A549 (cell line): Measurements from ENCODE around the gene DDI2. TPM values are rescaled to one million over a fixed set of nuclear protein-coding genes. Genes with fewer than 3 reads are reported as not detected.

Experiments used
- ATAC-seq, 2 experiments: fragments of 200-7000 bp in 1 of 2; fragments of >200 bp in 1 of 2; cut with Nextera tagmentation in 1 of 2; cut with Tn5 transposase in 1 of 2; 3 replicates each; pipeline versions ENCODE4 v1.8.0 to v1.9.1; 2018 to 2020; ENCODE audit warnings: mild to moderate bottlenecking in 1 of 2, moderate library complexity in 1 of 2
- CTCF ChIA-PET: fragments of 300-600 bp; sonication (Branson Sonifier 250); formaldehyde crosslinking; extraction: SDS; loops from one replicate; lab custom pipeline; 2021; ENCODE audit warnings: antibody characterized with exemption, inconsistent platforms; lab: Yijun Ruan, JAX
- POLR2A ChIA-PET: fragments of 350-600 bp; formaldehyde crosslinking; extraction: SDS; loops from one replicate; lab custom pipeline; 2021; ENCODE audit warnings: antibody characterized with exemption, inconsistent platforms; lab: Yijun Ruan, JAX
- DNase-seq, 2 experiments: peaks; one replicate each; pipeline versions ENCODE4 v3.0.0 to v3.0.0-alpha.2; 2011 to 2016; ENCODE audit warnings: low read depth in 1 of 2, low spot score in 1 of 2
- FAIRE-seq: peaks from 2 replicates; lab custom pipeline; 2011; peaks lifted over from hg19 to GRCh38; lab: Jason Lieb, UNC
- H3K27ac ChIP-seq, 2 experiments: fragments of >200 bp; sonication (Bioruptor Twin); formaldehyde crosslinking; 3 replicates each; pipeline ENCODE4 v1.5.1; 2016 to 2017
- H3K4me1 ChIP-seq: fragments of >200 bp; sonication (Bioruptor Twin); formaldehyde crosslinking; 3 replicates; pipeline ENCODE4 v1.6.1; 2016
- H3K4me2 ChIP-seq: fragments of >200 bp; sonication (Bioruptor Twin); formaldehyde crosslinking; 3 replicates; pipeline ENCODE4 v1.6.1; 2016
- H3K4me3 ChIP-seq: fragments of >200 bp; sonication (Bioruptor Twin); formaldehyde crosslinking; 3 replicates; pipeline ENCODE4 v1.5.1; 2016
- H3K9me3 ChIP-seq: fragments of >200 bp; sonication (Bioruptor Twin); formaldehyde crosslinking; 3 replicates; pipeline ENCODE4 v1.6.1; 2016
- CBX8 ChIP-seq: fragments of 200-600 bp; sonication (generic); IDR thresholded peaks from 2 replicates; pipeline ENCODE4 v1.6.1; 2016
- CEBPB ChIP-seq, 2 experiments: fragments of >200 bp in 1 of 2; sonication (Bioruptor Twin) in 1 of 2; formaldehyde crosslinking in 1 of 2; IDR thresholded peaks; 2 replicates each; pipeline ENCODE4 v1.6.1; 2012 to 2016
- EHMT2 ChIP-seq: fragments of 200-600 bp; sonication (generic); IDR thresholded peaks from 2 replicates; pipeline ENCODE4 v1.6.1; 2016; ENCODE audit warnings: antibody characterized with exemption, low read depth, mild to moderate bottlenecking, moderate library complexity
- FOXS1 ChIP-seq: fragments of 250-450 bp; sonication (Bioruptor Pico); IDR thresholded peaks from 2 replicates; pipeline ENCODE4 v1.5.0; 2020; ENCODE audit warnings: mild to moderate bottlenecking, moderate library complexity
- GATA3 ChIP-seq: IDR thresholded peaks from 2 replicates; pipeline ENCODE4 v1.6.1; 2012; ENCODE audit warnings: borderline replicate concordance
- HDAC2 ChIP-seq: fragments of 200-600 bp; sonication (generic); IDR thresholded peaks from 2 replicates; pipeline ENCODE4 v1.6.1; 2016
- HEYL ChIP-seq: fragments of 250-450 bp; sonication (Bioruptor Pico); IDR thresholded peaks from 2 replicates; pipeline ENCODE4 v1.8.0; 2021; ENCODE audit warnings: mild to moderate bottlenecking, moderate library complexity
- HOXA7 ChIP-seq: fragments of 250-450 bp; sonication (Bioruptor Pico); IDR thresholded peaks from 2 replicates; pipeline ENCODE4 v1.5.0; 2020; ENCODE audit warnings: mild to moderate bottlenecking, moderate library complexity
- HOXB5 ChIP-seq: fragments of 250-450 bp; sonication (Bioruptor Pico); IDR thresholded peaks from 2 replicates; pipeline ENCODE4 v1.5.0; 2020; ENCODE audit warnings: mild to moderate bottlenecking, moderate library complexity
- JUN ChIP-seq, 2 experiments: fragments of >200 bp; sonication (Bioruptor Twin); formaldehyde crosslinking; IDR thresholded peaks; 2 replicates in 1 of 2; 3 replicates in 1 of 2; pipeline ENCODE4 v1.6.1; 2016 to 2017
- JUNB ChIP-seq: fragments of >200 bp; sonication (Bioruptor Twin); formaldehyde crosslinking; IDR thresholded peaks from 2 replicates; pipeline ENCODE4 v1.6.1; 2016
- MYC ChIP-seq: IDR thresholded peaks from 2 replicates; pipeline ENCODE4 v1.6.1; 2012; ENCODE audit warnings: mild to moderate bottlenecking, inconsistent platforms, low read length, improper control_type of control experiment, borderline replicate concordance
- NFE2L2 ChIP-seq: fragments of 150-350 bp; conservative IDR thresholded peaks from 2 replicates; pipeline ENCODE4 v1.6.1; 2014; ENCODE audit warnings: low read length
- NPAS2 ChIP-seq: fragments of 250-450 bp; sonication (Bioruptor Pico); IDR thresholded peaks from 2 replicates; pipeline ENCODE4 v1.8.0; 2022; ENCODE audit warnings: mild to moderate bottlenecking, moderate library complexity, borderline replicate concordance
- NR3C1 ChIP-seq: fragments of >200 bp; sonication (Bioruptor Twin); formaldehyde crosslinking; IDR thresholded peaks from 3 replicates; pipeline ENCODE4 v1.6.1; 2017
- POLR2A ChIP-seq: IDR thresholded peaks from 2 replicates; pipeline ENCODE4 v1.6.1; 2012; ENCODE audit warnings: mild to moderate bottlenecking, low read length
- POLR2AphosphoS2 ChIP-seq: conservative IDR thresholded peaks from 2 replicates; pipeline ENCODE4 v1.6.1; 2012; ENCODE audit warnings: low read length, improper control_type of control experiment, inconsistent platforms
- ZSCAN20 ChIP-seq: fragments of 250-450 bp; sonication (Bioruptor Pico); IDR thresholded peaks from 2 replicates; pipeline ENCODE4 v1.8.0; 2022; ENCODE audit warnings: mild to moderate bottlenecking, moderate library complexity
- WGBS: methylation state at CpG from one replicate; pipeline ENCODE4 v1.1.6; 2017; ENCODE audit errors: missing lambda C conversion rate; 5-methylcytosine and 5-hydroxymethylcytosine counted together
- polyA plus RNA-seq, 4 experiments: library from polyadenylated mRNA; depleted of rRNA in 3 of 4; stranded (reverse); fragments of >200 nt; fragmentation: RNase III in 1 of 4; extraction: RNeasy Plus Mini Kit Qiagen cat#74134 plus additional on column Dnase treatment in 1 of 4; gene quantifications; 2 replicates in 3 of 4; 3 replicates in 1 of 4; pipeline ENCODE4 v1.2.3, GENCODE V29; 2011 to 2017
- TF ChIP-seq, protein P1 (sequence below): fragments of >200 bp; sonication (Bioruptor Twin); formaldehyde crosslinking; IDR thresholded peaks from 3 replicates; pipeline ENCODE4 v1.5.1; 2016
- TF ChIP-seq, protein P2 (sequence below): fragments of 250-450 bp; sonication (Bioruptor Pico); IDR thresholded peaks from 2 replicates; pipeline ENCODE4 v1.5.0; 2020; ENCODE audit warnings: low read depth, mild to moderate bottlenecking, moderate library complexity
- TF ChIP-seq, protein P3 (sequence below): IDR thresholded peaks from 2 replicates; pipeline ENCODE4 v1.6.1; 2012
- TF ChIP-seq, protein P4 (sequence below): fragments of >200 bp; sonication (Bioruptor Twin); formaldehyde crosslinking; IDR thresholded peaks from 2 replicates; pipeline ENCODE4 v1.6.1; 2016

Gene DDI2
- polyA plus RNA-seq, 2 of the 4 experiments (the other 2 are of a cell fraction) = 6.3 to 8.6 TPM

DNA sequence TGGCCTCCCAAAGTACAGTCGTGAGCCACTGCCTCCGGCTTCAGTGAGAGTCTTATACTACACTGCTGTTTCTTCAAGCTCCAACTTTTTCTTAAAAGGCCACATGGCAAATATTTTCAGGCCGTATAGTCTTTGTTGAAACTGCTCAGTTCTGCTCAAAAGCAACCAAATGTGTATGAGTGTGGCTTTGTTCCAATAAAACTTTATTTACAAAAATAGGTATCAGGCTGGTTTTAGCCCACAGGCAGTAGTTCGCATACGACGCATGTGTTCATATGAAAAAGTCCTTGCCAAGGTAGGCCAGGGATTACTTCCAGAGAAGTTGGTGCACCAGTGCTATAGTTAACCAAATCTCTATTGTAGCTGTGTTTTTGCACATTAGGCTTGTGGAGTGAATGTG lies 73.1 kb downstream of the DDI2 start:
- DNase-seq (no peak), ATAC-seq (no peak), FAIRE-seq (no peak)
- Histone ChIP-seq H3K4me3 (no peak overlapping the region), H3K9me3 (no peaks in the 10 kb centered on the region), H3K27ac (no peak overlapping the region), H3K4me2 (no peak overlapping the region), H3K4me1 (peaks cover 7% of the 10 kb centered on the region; the same call in 2 of the 3 replicates)
- TF ChIP-seq JUN (IDR thresholded peaks at IDR 0.05) (no peak), POLR2AphosphoS2 (no peak), GATA3 (no peak), ZSCAN20 (CRISPR knock-in tag) (no peak), EHMT2 (no peak)
- 97% methylated on average over 6 of the region's 6 CpGs for WGBS
- ChIA-PET CTCF (interaction anchor here (0.6 kb wide), 1 partner anchor 36 kb away, joined by 3 read pairs; no protein-coding TSS in a partner anchor), POLR2A (no interaction called here)

DNA sequence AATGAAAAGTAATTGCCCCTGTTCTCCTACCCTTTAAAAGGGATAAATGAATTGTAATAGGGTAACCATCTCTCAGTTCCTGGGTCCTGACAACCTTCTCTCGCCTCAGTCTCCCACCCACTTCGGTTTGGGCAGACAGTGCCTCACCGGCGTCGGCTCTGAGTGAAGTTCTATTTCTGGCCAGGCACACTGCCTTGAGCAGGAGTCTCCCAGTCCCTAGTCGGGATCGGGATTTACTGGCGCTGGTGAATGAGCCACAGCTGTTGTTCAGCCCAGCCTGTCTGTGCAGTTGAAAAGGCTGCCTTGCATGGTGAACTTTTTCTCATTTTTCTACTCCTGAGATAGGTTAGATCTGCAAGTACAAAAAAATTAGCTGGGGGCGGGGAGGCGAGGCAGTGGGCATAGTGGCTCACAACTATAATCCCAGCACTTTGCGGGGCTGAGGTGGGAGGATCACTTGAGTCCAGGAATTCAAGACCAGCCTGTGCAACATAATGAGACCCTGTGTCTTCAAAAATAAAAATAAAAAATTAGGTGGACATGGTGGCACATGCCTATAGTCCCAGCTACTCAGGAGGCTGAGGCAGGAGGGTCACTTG lies 74.3 kb downstream of the DDI2 start:
- TF ChIP-seq HEYL = no peak
- no peak for TF ChIP-seq POLR2A
- no peak for TF ChIP-seq POLR2AphosphoS2
- TF ChIP-seq, protein P1, sequence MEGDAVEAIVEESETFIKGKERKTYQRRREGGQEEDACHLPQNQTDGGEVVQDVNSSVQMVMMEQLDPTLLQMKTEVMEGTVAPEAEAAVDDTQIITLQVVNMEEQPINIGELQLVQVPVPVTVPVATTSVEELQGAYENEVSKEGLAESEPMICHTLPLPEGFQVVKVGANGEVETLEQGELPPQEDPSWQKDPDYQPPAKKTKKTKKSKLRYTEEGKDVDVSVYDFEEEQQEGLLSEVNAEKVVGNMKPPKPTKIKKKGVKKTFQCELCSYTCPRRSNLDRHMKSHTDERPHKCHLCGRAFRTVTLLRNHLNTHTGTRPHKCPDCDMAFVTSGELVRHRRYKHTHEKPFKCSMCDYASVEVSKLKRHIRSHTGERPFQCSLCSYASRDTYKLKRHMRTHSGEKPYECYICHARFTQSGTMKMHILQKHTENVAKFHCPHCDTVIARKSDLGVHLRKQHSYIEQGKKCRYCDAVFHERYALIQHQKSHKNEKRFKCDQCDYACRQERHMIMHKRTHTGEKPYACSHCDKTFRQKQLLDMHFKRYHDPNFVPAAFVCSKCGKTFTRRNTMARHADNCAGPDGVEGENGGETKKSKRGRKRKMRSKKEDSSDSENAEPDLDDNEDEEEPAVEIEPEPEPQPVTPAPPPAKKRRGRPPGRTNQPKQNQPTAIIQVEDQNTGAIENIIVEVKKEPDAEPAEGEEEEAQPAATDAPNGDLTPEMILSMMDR = no peak
- no peak for TF ChIP-seq CEBPB (IDR thresholded peaks at IDR 0.05)
- no peak for TF ChIP-seq NFE2L2
- TF ChIP-seq, protein P2, sequence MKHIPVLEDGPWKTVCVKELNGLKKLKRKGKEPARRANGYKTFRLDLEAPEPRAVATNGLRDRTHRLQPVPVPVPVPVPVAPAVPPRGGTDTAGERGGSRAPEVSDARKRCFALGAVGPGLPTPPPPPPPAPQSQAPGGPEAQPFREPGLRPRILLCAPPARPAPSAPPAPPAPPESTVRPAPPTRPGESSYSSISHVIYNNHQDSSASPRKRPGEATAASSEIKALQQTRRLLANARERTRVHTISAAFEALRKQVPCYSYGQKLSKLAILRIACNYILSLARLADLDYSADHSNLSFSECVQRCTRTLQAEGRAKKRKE = no peak
- no peak for TF ChIP-seq HDAC2
- TF ChIP-seq FOXS1 = no peak
- TF ChIP-seq GATA3 = no peak
- TF ChIP-seq, protein P3, sequence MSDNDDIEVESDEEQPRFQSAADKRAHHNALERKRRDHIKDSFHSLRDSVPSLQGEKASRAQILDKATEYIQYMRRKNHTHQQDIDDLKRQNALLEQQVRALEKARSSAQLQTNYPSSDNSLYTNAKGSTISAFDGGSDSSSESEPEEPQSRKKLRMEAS = no peak
- no peak for TF ChIP-seq JUN (IDR thresholded peaks at IDR 0.05)
- no peak for TF ChIP-seq CBX8
- no peak for TF ChIP-seq JUNB
- TF ChIP-seq NR3C1 = no peak
- TF ChIP-seq ZSCAN20 (CRISPR knock-in tag) = no peak
- TF ChIP-seq HOXA7 = no peak
- no peak for TF ChIP-seq NPAS2 (CRISPR knock-in tag)
- no peak for TF ChIP-seq MYC
- TF ChIP-seq, all 56 proteins: peak for 0
- WGBS = 91% methylated on average over 8 of the region's 11 CpGs
- H3K9me3 ChIP-seq = no peaks in the 10 kb centered on the region
- FAIRE-seq (no peak), ATAC-seq (no peak), DNase-seq (no peak)
- no peak overlapping the region for H3K4me2 ChIP-seq
- H3K4me1 ChIP-seq = no peaks in the 10 kb centered on the region
- ChIA-PET CTCF (interaction anchor here (0.7 to 1.4 kb wide), 5 partner anchors 14 to 50 kb away, joined by 3 read pairs; no protein-coding TSS in a partner anchor), POLR2A (no interaction called here)
- no peak overlapping the region for H3K27ac ChIP-seq
- H3K4me3 ChIP-seq = no peak overlapping the region

DNA sequence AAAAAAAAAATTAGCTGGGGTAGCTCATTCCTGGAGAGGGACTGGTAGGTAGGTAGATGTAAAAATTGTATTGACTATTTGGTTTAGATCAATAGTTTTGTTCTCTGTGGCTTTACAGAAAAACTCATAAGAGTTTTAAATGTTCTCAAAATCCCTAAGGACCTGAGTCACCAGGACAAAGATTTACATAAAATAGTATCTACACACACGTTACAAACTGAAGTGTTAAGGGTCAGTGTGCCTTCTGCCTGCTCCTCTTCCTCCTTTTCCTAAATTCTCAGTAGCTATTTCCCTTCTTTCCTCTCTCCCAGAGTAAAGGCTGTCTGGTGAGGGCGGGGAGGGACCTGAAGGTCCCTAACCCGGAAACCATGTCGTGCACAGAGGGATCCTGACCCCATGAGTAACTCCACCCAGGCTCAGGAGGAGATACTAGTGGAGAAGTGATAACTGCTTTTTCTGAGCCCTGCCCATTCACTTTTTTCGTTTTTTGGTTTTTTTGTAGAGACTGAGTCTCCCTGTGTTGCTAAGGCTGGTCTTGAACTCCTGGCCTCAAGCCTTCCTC lies 74.9 kb downstream of the DDI2 start:
- TF ChIP-seq, protein P4, sequence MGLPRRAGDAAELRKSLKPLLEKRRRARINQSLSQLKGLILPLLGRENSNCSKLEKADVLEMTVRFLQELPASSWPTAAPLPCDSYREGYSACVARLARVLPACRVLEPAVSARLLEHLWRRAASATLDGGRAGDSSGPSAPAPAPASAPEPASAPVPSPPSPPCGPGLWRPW = no peak
- TF ChIP-seq HOXB5 (CRISPR knock-in tag) = no peak
- POLR2A ChIA-PET = no interaction called here

More for the DNA sequence above, 74.9 kb downstream of the DDI2 start:
- Histone ChIP-seq H3K27ac (no peak overlapping the region), H3K4me1 (no peaks in the 10 kb centered on the region), H3K9me3 (no peaks in the 10 kb centered on the region), H3K4me2 (no peak overlapping the region), H3K4me3 (no peak overlapping the region)
- FAIRE-seq = no peak
- DNase-seq = no peak
- CTCF ChIA-PET = interaction anchor here (1.0 to 1.4 kb wide), 3 partner anchors 22 to 49 kb away, joined by 3 read pairs; no protein-coding TSS in a partner anchor
- ATAC-seq = no peak
- 88% methylated on average over 5 of the region's 5 CpGs for WGBS
